Measurements from ENCODE around the gene PRDM1.

PRDM1 gene

GRCh38 chr6:106069478-106069877 lies 16.7 kb upstream of the PRDM1 start:
- in situ Hi-C loops (cut with HindIII; ENCODE audit: low sequenced_read_pairs), result no loop called here

- in situ Hi-C loops (cut with HindIII; ENCODE audit: low sequenced_read_pairs), result no loop called here
These were observed 15.5 kb upstream of the PRDM1 start for GRCh38 chr6:106070636-106071035.

- in situ Hi-C loops (cut with HindIII; ENCODE audit: low sequenced_read_pairs), result no loop called here
These were observed 13.5 kb upstream of the PRDM1 start for GRCh38 chr6:106072501-106073090.

- in situ Hi-C loops (cut with HindIII; ENCODE audit: low sequenced_read_pairs), result no loop called here
These were observed 12.0 kb upstream of the PRDM1 start for GRCh38 chr6:106074146-106074545.

- in situ Hi-C loops (cut with HindIII; ENCODE audit: low sequenced_read_pairs), result no loop called here
These were observed 10.0 kb upstream of the PRDM1 start for GRCh38 chr6:106076139-106076538.

GRCh38 chr6:106077170-106077569 lies 9.0 kb upstream of the PRDM1 start:
- in situ Hi-C loops (cut with HindIII; ENCODE audit: low sequenced_read_pairs), result no loop called here

- in situ Hi-C loops (cut with HindIII; ENCODE audit: low sequenced_read_pairs), result no loop called here
These were observed 8.3 kb upstream of the PRDM1 start for GRCh38 chr6:106077881-106078280.

- in situ Hi-C loops (cut with HindIII; ENCODE audit: low sequenced_read_pairs), result no loop called here
These were observed 6.0 kb upstream of the PRDM1 start for GRCh38 chr6:106079961-106080762.

GRCh38 chr6:106080763-106081095 lies 5.4 kb upstream of the PRDM1 start:
- in situ Hi-C loops (cut with HindIII; ENCODE audit: low sequenced_read_pairs), result no loop called here

GRCh38 chr6:106081715-106082114 lies 4.4 kb upstream of the PRDM1 start:
- in situ Hi-C loops (cut with HindIII; ENCODE audit: low sequenced_read_pairs), result no loop called here

GRCh38 chr6:106082735-106083398 lies 3.3 kb upstream of the PRDM1 start:
- in situ Hi-C loops (cut with HindIII; ENCODE audit: low sequenced_read_pairs), result no loop called here

GRCh38 chr6:106083618-106084017 lies 2.5 kb upstream of the PRDM1 start:
- in situ Hi-C loops (cut with HindIII; ENCODE audit: low sequenced_read_pairs), result no loop called here

- in situ Hi-C loops (cut with HindIII; ENCODE audit: low sequenced_read_pairs), result no loop called here
These were observed 1.8 kb upstream of the PRDM1 start for GRCh38 chr6:106084106-106084988.

GRCh38 chr6:106084989-106085691 lies 996 bp upstream of the PRDM1 start:
- in situ Hi-C loops (cut with HindIII; ENCODE audit: low sequenced_read_pairs), result no loop called here

GRCh38 chr6:106085692-106085983 lies 498 bp upstream of the PRDM1 start:
- in situ Hi-C loops (cut with HindIII; ENCODE audit: low sequenced_read_pairs), result no loop called here

GRCh38 chr6:106086814-106087175 lies 659 bp downstream of the PRDM1 start:
- in situ Hi-C loops (cut with HindIII; ENCODE audit: low sequenced_read_pairs), result no loop called here

GRCh38 chr6:106087548-106088325 lies 1.6 kb downstream of the PRDM1 start:
- in situ Hi-C loops (cut with HindIII; ENCODE audit: low sequenced_read_pairs), result no loop called here

GRCh38 chr6:106090001-106090400 lies 3.9 kb downstream of the PRDM1 start:
- in situ Hi-C loops (cut with HindIII; ENCODE audit: low sequenced_read_pairs), result no loop called here

- in situ Hi-C loops (cut with HindIII; ENCODE audit: low sequenced_read_pairs), result no loop called here
These were observed 6.1 kb downstream of the PRDM1 start for GRCh38 chr6:106092279-106092678.
